ENCODE data around the gene FAM117A.

FAM117A gene

DNA sequence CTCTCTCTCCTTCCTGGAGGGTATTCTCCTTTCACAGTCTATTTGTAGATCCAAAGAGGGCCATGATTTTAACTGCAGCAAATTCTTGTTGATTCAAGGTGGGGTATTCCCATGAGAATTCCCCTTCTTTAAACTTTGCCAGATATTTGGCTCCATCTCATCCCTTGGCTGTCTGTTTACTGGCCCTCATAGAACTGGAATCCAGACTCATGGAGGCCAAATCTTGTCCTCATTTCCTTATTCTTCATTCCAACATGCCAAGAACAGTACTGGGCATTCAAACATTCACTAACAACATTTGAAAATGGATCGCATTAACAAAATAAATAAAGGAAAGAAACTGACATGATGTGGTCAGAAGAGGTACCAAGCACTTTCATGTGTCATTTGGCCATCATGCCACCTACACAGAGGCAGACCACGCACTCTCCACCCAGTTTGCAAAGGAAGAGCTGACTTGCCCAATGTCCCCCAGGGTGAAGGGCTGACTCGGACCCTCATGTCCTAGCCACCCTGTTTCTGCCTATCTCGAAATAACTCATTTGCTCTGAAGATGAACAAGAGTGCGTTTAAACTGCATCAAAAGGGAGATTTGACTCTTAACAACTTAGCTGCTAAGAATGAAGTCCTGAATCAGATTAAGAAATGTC, 33.0 kb downstream of the FAM117A start:
- TF ChIP-seq FOXM1 (IDR thresholded peaks at IDR 0.05; ENCODE audit: borderline replicate concordance, low read depth) (no peak), ZBTB7A (IDR thresholded peaks at IDR 0.05; ENCODE audit: low read depth) (no peak), CREB1 (IDR thresholded peaks at IDR 0.05; ENCODE audit: low read depth) (no peak), CEBPB (IDR thresholded peaks at IDR 0.05) (no peak), TCF12 (IDR thresholded peaks at IDR 0.05; ENCODE audit: low read depth) (no peak), RAD21 (IDR thresholded peaks at IDR 0.05; ENCODE audit: low read depth) (no peak), NFIC (IDR thresholded peaks at IDR 0.05) (no peak), EP300 (IDR thresholded peaks at IDR 0.05; ENCODE audit: borderline replicate concordance) (no peak), TEAD4 (IDR thresholded peaks at IDR 0.05) (no peak), YY1 (IDR thresholded peaks at IDR 0.05; ENCODE audit: low read depth) (no peak), TAF1 (IDR thresholded peaks at IDR 0.05; ENCODE audit: low read depth) (no peak), EGR1 (IDR thresholded peaks at IDR 0.05) (no peak)
- TF ChIP-seq, protein P1, sequence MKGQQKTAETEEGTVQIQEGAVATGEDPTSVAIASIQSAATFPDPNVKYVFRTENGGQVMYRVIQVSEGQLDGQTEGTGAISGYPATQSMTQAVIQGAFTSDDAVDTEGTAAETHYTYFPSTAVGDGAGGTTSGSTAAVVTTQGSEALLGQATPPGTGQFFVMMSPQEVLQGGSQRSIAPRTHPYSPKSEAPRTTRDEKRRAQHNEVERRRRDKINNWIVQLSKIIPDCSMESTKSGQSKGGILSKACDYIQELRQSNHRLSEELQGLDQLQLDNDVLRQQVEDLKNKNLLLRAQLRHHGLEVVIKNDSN (IDR thresholded peaks at IDR 0.05) = no peak
- TF ChIP-seq, protein P2, sequence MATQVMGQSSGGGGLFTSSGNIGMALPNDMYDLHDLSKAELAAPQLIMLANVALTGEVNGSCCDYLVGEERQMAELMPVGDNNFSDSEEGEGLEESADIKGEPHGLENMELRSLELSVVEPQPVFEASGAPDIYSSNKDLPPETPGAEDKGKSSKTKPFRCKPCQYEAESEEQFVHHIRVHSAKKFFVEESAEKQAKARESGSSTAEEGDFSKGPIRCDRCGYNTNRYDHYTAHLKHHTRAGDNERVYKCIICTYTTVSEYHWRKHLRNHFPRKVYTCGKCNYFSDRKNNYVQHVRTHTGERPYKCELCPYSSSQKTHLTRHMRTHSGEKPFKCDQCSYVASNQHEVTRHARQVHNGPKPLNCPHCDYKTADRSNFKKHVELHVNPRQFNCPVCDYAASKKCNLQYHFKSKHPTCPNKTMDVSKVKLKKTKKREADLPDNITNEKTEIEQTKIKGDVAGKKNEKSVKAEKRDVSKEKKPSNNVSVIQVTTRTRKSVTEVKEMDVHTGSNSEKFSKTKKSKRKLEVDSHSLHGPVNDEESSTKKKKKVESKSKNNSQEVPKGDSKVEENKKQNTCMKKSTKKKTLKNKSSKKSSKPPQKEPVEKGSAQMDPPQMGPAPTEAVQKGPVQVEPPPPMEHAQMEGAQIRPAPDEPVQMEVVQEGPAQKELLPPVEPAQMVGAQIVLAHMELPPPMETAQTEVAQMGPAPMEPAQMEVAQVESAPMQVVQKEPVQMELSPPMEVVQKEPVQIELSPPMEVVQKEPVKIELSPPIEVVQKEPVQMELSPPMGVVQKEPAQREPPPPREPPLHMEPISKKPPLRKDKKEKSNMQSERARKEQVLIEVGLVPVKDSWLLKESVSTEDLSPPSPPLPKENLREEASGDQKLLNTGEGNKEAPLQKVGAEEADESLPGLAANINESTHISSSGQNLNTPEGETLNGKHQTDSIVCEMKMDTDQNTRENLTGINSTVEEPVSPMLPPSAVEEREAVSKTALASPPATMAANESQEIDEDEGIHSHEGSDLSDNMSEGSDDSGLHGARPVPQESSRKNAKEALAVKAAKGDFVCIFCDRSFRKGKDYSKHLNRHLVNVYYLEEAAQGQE (IDR thresholded peaks at IDR 0.05; ENCODE audit: low read depth) = no peak
- TF ChIP-seq, protein P3, sequence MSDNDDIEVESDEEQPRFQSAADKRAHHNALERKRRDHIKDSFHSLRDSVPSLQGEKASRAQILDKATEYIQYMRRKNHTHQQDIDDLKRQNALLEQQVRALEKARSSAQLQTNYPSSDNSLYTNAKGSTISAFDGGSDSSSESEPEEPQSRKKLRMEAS (IDR thresholded peaks at IDR 0.05) = no peak

DNA sequence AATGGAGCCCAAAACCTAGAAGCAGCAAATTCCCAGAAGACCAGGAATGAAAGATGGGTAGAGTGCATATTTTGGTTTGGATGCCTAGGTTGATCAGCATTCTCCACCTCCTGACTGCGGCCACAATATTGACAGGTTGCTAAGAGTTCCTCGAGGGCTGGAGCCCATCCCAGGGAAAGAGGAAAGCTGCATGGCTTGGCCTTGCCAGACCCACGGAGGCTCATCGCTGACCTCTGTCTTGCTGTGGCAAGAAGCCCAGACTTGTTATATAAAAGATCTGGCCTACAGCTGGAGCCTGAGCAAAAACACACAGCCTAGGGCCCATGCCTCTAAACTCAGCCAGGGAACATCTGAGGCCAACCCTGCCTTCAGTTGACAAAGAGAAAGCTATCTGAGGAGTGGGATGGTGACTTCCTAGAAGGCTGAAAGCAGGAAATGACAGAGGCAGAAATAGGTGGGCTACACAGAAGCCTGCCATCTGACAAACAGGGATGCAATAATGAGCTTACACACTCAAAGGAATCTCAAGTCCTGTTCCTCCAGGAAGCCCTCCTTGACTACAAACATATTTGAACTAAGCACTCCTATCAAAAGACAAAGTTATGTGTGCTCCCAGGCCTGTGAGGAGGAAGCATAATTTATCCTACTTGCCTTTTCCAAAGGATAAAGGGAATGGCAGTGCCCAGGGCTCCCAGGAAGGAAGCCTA, 33.7 kb downstream of the FAM117A start:
- TF ChIP-seq TAF1 (IDR thresholded peaks at IDR 0.05; ENCODE audit: low read depth) (no peak), NFIC (IDR thresholded peaks at IDR 0.05) (no peak), EGR1 (IDR thresholded peaks at IDR 0.05) (no peak), CREB1 (IDR thresholded peaks at IDR 0.05; ENCODE audit: low read depth) (no peak), CEBPB (IDR thresholded peaks at IDR 0.05) (no peak), FOXM1 (IDR thresholded peaks at IDR 0.05; ENCODE audit: borderline replicate concordance, low read depth) (no peak), TEAD4 (IDR thresholded peaks at IDR 0.05) (no peak), ZBTB7A (IDR thresholded peaks at IDR 0.05; ENCODE audit: low read depth) (no peak), RAD21 (IDR thresholded peaks at IDR 0.05; ENCODE audit: low read depth) (no peak), YY1 (IDR thresholded peaks at IDR 0.05; ENCODE audit: low read depth) (no peak), TCF12 (IDR thresholded peaks at IDR 0.05; ENCODE audit: low read depth) (no peak), EP300 (IDR thresholded peaks at IDR 0.05; ENCODE audit: borderline replicate concordance) (no peak)
- TF ChIP-seq, protein P2 (IDR thresholded peaks at IDR 0.05; ENCODE audit: low read depth) = no peak
- TF ChIP-seq, protein P3 (IDR thresholded peaks at IDR 0.05) = no peak
- TF ChIP-seq, protein P1 (IDR thresholded peaks at IDR 0.05) = no peak

DNA sequence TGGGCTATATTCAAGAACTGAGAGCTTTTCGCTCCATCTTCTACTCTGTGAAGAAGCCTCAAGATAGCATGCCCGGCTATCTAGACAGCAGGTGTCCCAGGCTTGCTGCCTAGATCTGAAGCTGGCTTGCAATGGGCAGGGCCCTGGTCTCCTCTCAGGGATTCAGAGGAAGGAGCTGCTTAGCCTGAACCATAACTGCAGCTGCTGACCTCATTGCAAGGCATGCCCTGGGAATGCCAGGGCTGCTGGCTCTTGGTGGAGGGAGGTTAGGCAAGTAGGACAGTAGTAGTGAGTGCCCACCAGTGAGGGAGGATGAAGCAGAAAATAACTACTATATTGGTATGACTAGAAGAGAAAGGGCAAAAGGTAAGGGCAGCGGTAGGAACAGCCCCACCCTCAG, 34.9 kb downstream of the FAM117A start:
- TF ChIP-seq, protein P1 (IDR thresholded peaks at IDR 0.05) = no peak
- TF ChIP-seq FOXM1 (IDR thresholded peaks at IDR 0.05; ENCODE audit: borderline replicate concordance, low read depth) = no peak
- TF ChIP-seq EGR1 (IDR thresholded peaks at IDR 0.05) = no peak

DNA sequence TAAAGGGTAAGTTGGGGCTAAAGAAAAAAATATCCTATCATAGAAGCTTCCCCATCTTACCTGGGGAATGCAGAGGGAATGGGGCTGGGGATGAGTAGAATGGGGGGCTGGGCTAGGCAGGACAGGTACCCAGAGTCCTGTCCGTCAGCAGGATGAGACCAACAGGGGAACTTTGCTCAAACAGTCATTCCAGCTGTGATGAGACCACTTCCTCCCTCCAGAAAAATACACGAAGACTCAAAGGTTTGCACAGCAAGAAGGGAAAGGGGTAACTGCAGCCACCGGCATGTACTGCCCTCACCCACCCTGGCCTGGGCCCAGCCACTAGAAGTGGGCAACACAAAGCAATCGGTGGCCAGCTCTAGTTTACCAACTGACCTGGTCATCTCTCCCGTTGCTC, 35.5 kb downstream of the FAM117A start:
- TF ChIP-seq CEBPB (IDR thresholded peaks at IDR 0.05) (no peak), EP300 (IDR thresholded peaks at IDR 0.05; ENCODE audit: borderline replicate concordance) (no peak), TAF1 (IDR thresholded peaks at IDR 0.05; ENCODE audit: low read depth) (no peak), TEAD4 (IDR thresholded peaks at IDR 0.05) (no peak), RAD21 (IDR thresholded peaks at IDR 0.05; ENCODE audit: low read depth) (no peak), EGR1 (IDR thresholded peaks at IDR 0.05) (no peak), YY1 (IDR thresholded peaks at IDR 0.05; ENCODE audit: low read depth) (no peak), TCF12 (IDR thresholded peaks at IDR 0.05; ENCODE audit: low read depth) (no peak), ZBTB7A (IDR thresholded peaks at IDR 0.05; ENCODE audit: low read depth) (no peak), NFIC (IDR thresholded peaks at IDR 0.05) (no peak), FOXM1 (IDR thresholded peaks at IDR 0.05; ENCODE audit: borderline replicate concordance, low read depth) (no peak), CREB1 (IDR thresholded peaks at IDR 0.05; ENCODE audit: low read depth) (no peak)
- TF ChIP-seq, protein P2 (IDR thresholded peaks at IDR 0.05; ENCODE audit: low read depth) = no peak
- TF ChIP-seq, protein P1 (IDR thresholded peaks at IDR 0.05) = no peak
- TF ChIP-seq, protein P3 (IDR thresholded peaks at IDR 0.05) = no peak
